GM12875 (cell line): ENCODE results near the gene WDHD1.
"Not testable (repeated sequence)": the region's sequence is repeated elsewhere in the genome, so short reads cannot be mapped to it uniquely, and the experiment has no call there.

Experiments
- H3K4me3 ChIP-seq: one replicate; pipeline ENCODE4 v1.5.1; 2011; ENCODE audit warnings: low read depth, low read length, control low read depth
- TF ChIP-seq, protein P1 (sequence below): IDR thresholded peaks from 2 replicates; pipeline ENCODE4 v1.5.1; 2011; ENCODE audit warnings: low read depth, mild to moderate bottlenecking, control low read depth, inconsistent platforms, low read length, moderate library complexity, borderline replicate concordance; ENCODE audit not compliant: insufficient read depth

The WDHD1 gene

DNA sequence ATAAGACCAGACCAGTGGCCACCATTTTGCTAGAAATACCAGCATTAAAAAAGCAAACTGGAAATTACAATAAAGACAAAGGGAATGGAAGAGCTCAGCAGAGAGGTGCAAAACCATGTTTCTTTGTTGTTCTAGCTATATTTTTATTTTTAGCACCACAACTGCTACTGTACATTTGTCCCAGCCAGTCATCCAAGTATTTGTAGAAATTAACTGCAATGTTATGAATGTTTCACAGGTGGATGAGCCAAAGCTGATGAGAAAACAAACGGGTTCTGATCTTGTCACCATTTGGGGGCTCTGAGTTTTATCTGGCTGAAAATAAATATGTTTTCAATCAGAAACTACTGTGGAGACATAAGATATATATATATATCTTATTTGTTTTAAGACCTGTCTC, 99.3 kb downstream of the WDHD1 start:
- no peak overlapping the region for H3K4me3 ChIP-seq
- TF ChIP-seq, protein P1, sequence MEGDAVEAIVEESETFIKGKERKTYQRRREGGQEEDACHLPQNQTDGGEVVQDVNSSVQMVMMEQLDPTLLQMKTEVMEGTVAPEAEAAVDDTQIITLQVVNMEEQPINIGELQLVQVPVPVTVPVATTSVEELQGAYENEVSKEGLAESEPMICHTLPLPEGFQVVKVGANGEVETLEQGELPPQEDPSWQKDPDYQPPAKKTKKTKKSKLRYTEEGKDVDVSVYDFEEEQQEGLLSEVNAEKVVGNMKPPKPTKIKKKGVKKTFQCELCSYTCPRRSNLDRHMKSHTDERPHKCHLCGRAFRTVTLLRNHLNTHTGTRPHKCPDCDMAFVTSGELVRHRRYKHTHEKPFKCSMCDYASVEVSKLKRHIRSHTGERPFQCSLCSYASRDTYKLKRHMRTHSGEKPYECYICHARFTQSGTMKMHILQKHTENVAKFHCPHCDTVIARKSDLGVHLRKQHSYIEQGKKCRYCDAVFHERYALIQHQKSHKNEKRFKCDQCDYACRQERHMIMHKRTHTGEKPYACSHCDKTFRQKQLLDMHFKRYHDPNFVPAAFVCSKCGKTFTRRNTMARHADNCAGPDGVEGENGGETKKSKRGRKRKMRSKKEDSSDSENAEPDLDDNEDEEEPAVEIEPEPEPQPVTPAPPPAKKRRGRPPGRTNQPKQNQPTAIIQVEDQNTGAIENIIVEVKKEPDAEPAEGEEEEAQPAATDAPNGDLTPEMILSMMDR: no peak

GRCh38 chr14:54926570-54926969, 100.3 kb downstream of the WDHD1 start:
- H3K4me3 ChIP-seq: not testable (repeated sequence)

GRCh38 chr14:54922598-54922997, 104.3 kb downstream of the WDHD1 start:
- TF ChIP-seq, protein P1: no peak
- H3K4me3 ChIP-seq: no peak overlapping the region

DNA sequence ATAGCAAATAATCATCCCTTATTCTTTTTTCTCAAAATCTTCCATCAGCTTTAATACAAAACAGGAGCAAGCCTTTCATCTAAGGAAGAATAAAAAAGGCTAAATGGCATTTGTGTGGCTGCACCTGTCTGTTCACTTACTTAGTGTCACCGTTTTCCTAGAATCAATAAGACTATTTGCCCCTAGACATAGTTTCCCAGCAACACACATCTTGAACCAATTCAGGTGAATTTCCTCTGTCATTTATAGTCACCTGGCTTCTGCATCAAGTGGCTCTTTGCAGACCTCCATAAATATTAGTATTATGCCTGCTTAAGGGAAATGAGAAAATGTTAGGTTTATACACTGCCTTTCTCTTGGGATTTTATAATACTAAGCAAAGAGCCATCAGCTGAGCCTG, 106.8 kb downstream of the WDHD1 start:
- TF ChIP-seq, protein P1: no peak
- H3K4me3 ChIP-seq: no peak overlapping the region

- no peak overlapping the region for H3K4me3 ChIP-seq
- TF ChIP-seq, protein P1: no peak
Observed at GRCh38 chr14:54919330-54919729, 107.6 kb downstream of the WDHD1 start.

DNA sequence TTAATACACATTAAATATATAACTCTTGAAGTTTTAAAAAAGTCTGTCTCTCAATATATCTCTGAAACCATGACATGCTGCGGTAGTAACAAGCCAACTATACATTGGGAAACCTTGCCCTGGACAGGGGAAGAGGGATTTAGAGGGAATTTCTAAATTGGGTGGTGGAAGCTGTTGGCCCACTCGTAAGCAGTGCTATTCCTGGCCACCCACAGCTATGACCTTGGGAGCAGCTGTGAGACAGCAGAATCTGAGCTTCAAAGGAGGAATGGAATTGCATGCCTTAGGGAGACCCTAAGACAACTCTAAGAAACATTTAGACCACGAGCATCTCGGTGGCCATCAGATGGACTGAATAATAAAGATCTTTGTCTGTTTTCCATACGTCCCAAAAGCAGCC, 108.5 kb downstream of the WDHD1 start:
- no peak overlapping the region for H3K4me3 ChIP-seq
- TF ChIP-seq, protein P1: no peak

- H3K4me3 ChIP-seq: no peak overlapping the region
- TF ChIP-seq, protein P1: no peak
Observed at GRCh38 chr14:54916101-54916500, 110.8 kb downstream of the WDHD1 start.
